Immature natural killer cell (primary cell): ENCODE results near the gene RAD54L. TPM values are rescaled to one million over a fixed set of nuclear protein-coding genes. Genes with fewer than 3 reads are reported as not detected.

Experiments used
- polyA plus RNA-seq, 3 donors: library from polyadenylated mRNA; unstranded; fragments of 300-500 nt; fragmentation: Illumina TruSeq; gene quantifications; one replicate each; pipeline ENCODE4 v1.2.3, GENCODE V29; 2021

The RAD54L gene
- polyA plus RNA-seq, 3 donors from 2014 or later: 0.51 to 0.90 TPM; not detected in 1

Other genes starting within 250 kb of the RAD54L start
- gene PIK3R3, start 115.1 kb upstream of the RAD54L start, polyA plus RNA-seq: 1 to 10 TPM; 1.6 to 7.7 (median 3.7) TPM
- gene TSPAN1, start 72.7 kb upstream of the RAD54L start, polyA plus RNA-seq: not detected
- gene P3R3URF, start 71.3 kb upstream of the RAD54L start, polyA plus RNA-seq: not detected
- 10 to 100 TPM; 33.7 to 36.3 (median 35.7) TPM for gene POMGNT1, start 49.3 kb upstream of the RAD54L start, polyA plus RNA-seq
- under 1 TPM in 1 of 3 donors, not detected in 2; 0.10 TPM for gene LURAP1, start 44.4 kb upstream of the RAD54L start, polyA plus RNA-seq
- 10 to 100 TPM; 44.2 to 71.6 (median 65.4) TPM for gene LRRC41, start 55.9 kb downstream of the RAD54L start, polyA plus RNA-seq
- gene UQCRH, start 55.9 kb downstream of the RAD54L start, polyA plus RNA-seq: 100 to 1,000 TPM; 222 to 278 (median 252) TPM
- 10 to 100 TPM in 1 of 3 donors, 1 to 10 TPM in 2; 3.4 to 16.3 (median 7.4) TPM for gene NSUN4, start 93.0 kb downstream of the RAD54L start, polyA plus RNA-seq
- 1 to 10 TPM; 1.8 to 2.8 (median 2.1) TPM for gene FAAH, start 146.6 kb downstream of the RAD54L start, polyA plus RNA-seq
- gene DMBX1, start 242.1 kb downstream of the RAD54L start, polyA plus RNA-seq: not detected